IMR-90 (cell line): Measurements from ENCODE around the gene MXRA8. TPM values are rescaled to one million over a fixed set of nuclear protein-coding genes. Genes with fewer than 3 reads are reported as not detected.

Experiments
- microRNA-seq, 2 experiments: library from miRNA; stranded (forward) in 1 of 2; unstranded in 1 of 2; fragments of 10-50 nt in 1 of 2; fragments of <30 nt in 1 of 2; gene quantifications in 1 of 2; microRNA quantifications in 1 of 2; one replicate each; pipeline versions ENCODE3 to v1.1.0; 2013 to 2020; ENCODE audit not compliant: insufficient read depth in 1 of 2, insufficient read length in 1 of 2, unreplicated experiment in 1 of 2
- polyA plus RNA-seq, 3 experiments: library from polyadenylated mRNA; depleted of rRNA; stranded (reverse); fragments of >200 nt; gene quantifications; 2 replicates each; pipeline ENCODE4 v1.2.3, GENCODE V29; 2012; ENCODE audit warnings: low replicate concordance in 1 of 3
- total RNA-seq: library from RNA; depleted of rRNA; stranded (reverse); fragments of >200 nt; gene quantifications from 2 replicates; pipeline ENCODE4 v1.2.3, GENCODE V29; 2012; rRNA removed

MXRA8 gene
- total and polyA plus RNA-seq, 2 of the 4 experiments (the other 2 are of a cell fraction), result 92.5 to 469 TPM

Small RNA genes lying within 50 kb of the gene (microRNA-seq; reads per million reads assigned to microRNA genes)
- gene MIR6727 (ENCODE audit: unreplicated experiment), result 1.1 reads per million
- not detected for gene MIR6808 (ENCODE audit: unreplicated experiment)

Other genes with a start within 250 kb of the MXRA8 start
- gene C1orf159, start 242.5 kb downstream of the MXRA8 start, total RNA-seq, result 2.5 and 2.9 TPM in 2 replicates
- 12.6 and 15.5 TPM in 2 replicates for gene C1orf159, start 242.5 kb downstream of the MXRA8 start, polyA plus RNA-seq (2012; rRNA removed)
- gene TTLL10, start 184.7 kb downstream of the MXRA8 start, total RNA-seq, result not detected in 2 replicates
- gene TTLL10, start 184.7 kb downstream of the MXRA8 start, polyA plus RNA-seq (2012; rRNA removed), result not detected in 2 replicates
- gene TNFRSF18, start 152.0 kb downstream of the MXRA8 start, total RNA-seq, result 0.18 TPM in 1 of 2 replicates, not detected in the other
- gene TNFRSF18, start 152.0 kb downstream of the MXRA8 start, polyA plus RNA-seq (2012; rRNA removed), result 1.0 and 1.2 TPM in 2 replicates
- not detected in 2 replicates for gene TNFRSF4, start 144.4 kb downstream of the MXRA8 start, total RNA-seq
- 0.15 and 0.44 TPM in 2 replicates for gene TNFRSF4, start 144.4 kb downstream of the MXRA8 start, polyA plus RNA-seq (2012; rRNA removed)
- gene SDF4, start 126.6 kb downstream of the MXRA8 start, total RNA-seq, result 57.0 and 69.4 TPM in 2 replicates
- gene SDF4, start 126.6 kb downstream of the MXRA8 start, polyA plus RNA-seq (2012; rRNA removed), result 250 and 252 TPM in 2 replicates
- gene B3GALT6, start 126.3 kb downstream of the MXRA8 start, total RNA-seq, result 12.2 and 18.3 TPM in 2 replicates
- 23.0 and 29.2 TPM in 2 replicates for gene B3GALT6, start 126.3 kb downstream of the MXRA8 start, polyA plus RNA-seq (2012; rRNA removed)
- 0.36 TPM in 1 of 2 replicates, not detected in the other for gene C1QTNF12, start 111.8 kb downstream of the MXRA8 start, total RNA-seq
- gene C1QTNF12, start 111.8 kb downstream of the MXRA8 start, polyA plus RNA-seq (2012; rRNA removed), result 1.1 and 2.6 TPM in 2 replicates
- gene UBE2J2, start 84.7 kb downstream of the MXRA8 start, total RNA-seq, result 20.3 and 20.6 TPM in 2 replicates
- gene UBE2J2, start 84.7 kb downstream of the MXRA8 start, polyA plus RNA-seq (2012; rRNA removed), result 62.3 and 67.5 TPM in 2 replicates
- gene SCNN1D, start 78.1 kb downstream of the MXRA8 start, total RNA-seq, result 0.18 and 0.28 TPM in 2 replicates
- 3.7 and 4.4 TPM in 2 replicates for gene SCNN1D, start 78.1 kb downstream of the MXRA8 start, polyA plus RNA-seq (2012; rRNA removed)
- 13.3 and 15.3 TPM in 2 replicates for gene ACAP3, start 50.6 kb downstream of the MXRA8 start, total RNA-seq
- gene ACAP3, start 50.6 kb downstream of the MXRA8 start, polyA plus RNA-seq (2012; rRNA removed), result 58.2 and 75.2 TPM in 2 replicates
- gene PUSL1, start 50.0 kb downstream of the MXRA8 start, total RNA-seq, result 10.9 and 13.3 TPM in 2 replicates
- 33.0 and 43.6 TPM in 2 replicates for gene PUSL1, start 50.0 kb downstream of the MXRA8 start, polyA plus RNA-seq (2012; rRNA removed)
- 52.5 and 56.1 TPM in 2 replicates for gene INTS11, start 33.9 kb downstream of the MXRA8 start, total RNA-seq
- gene INTS11, start 33.9 kb downstream of the MXRA8 start, polyA plus RNA-seq (2012; rRNA removed), result 123 and 134 TPM in 2 replicates
- gene CPTP, start 33.8 kb downstream of the MXRA8 start, total RNA-seq, result 2.7 and 3.1 TPM in 2 replicates
- gene CPTP, start 33.8 kb downstream of the MXRA8 start, polyA plus RNA-seq (2012; rRNA removed), result 12.1 and 15.4 TPM in 2 replicates
- gene TAS1R3, start 27.3 kb downstream of the MXRA8 start, total RNA-seq, result under 0.01 TPM in 1 of 2 replicates, not detected in the other
- 0.05 and 0.06 TPM in 2 replicates for gene TAS1R3, start 27.3 kb downstream of the MXRA8 start, polyA plus RNA-seq (2012; rRNA removed)
- 27.2 and 27.5 TPM in 2 replicates for gene DVL1, start 9.1 kb downstream of the MXRA8 start, total RNA-seq
- gene DVL1, start 9.1 kb downstream of the MXRA8 start, polyA plus RNA-seq (2012; rRNA removed), result 35.9 and 47.6 TPM in 2 replicates
- gene AURKAIP1, start 16.7 kb upstream of the MXRA8 start, total RNA-seq, result 45.7 and 63.0 TPM in 2 replicates
- 107 and 129 TPM in 2 replicates for gene AURKAIP1, start 16.7 kb upstream of the MXRA8 start, polyA plus RNA-seq (2012; rRNA removed)
- gene CCNL2, start 40.8 kb upstream of the MXRA8 start, total RNA-seq, result 53.9 and 61.1 TPM in 2 replicates
- gene CCNL2, start 40.8 kb upstream of the MXRA8 start, polyA plus RNA-seq (2012; rRNA removed), result 209 and 239 TPM in 2 replicates
- 141 and 149 TPM in 2 replicates for gene MRPL20, start 48.7 kb upstream of the MXRA8 start, total RNA-seq
- 157 and 172 TPM in 2 replicates for gene MRPL20, start 48.7 kb upstream of the MXRA8 start, polyA plus RNA-seq (2012; rRNA removed)
- gene ANKRD65, start 62.7 kb upstream of the MXRA8 start, total RNA-seq, result under 0.01 TPM in 1 of 2 replicates, not detected in the other
- gene ANKRD65, start 62.7 kb upstream of the MXRA8 start, polyA plus RNA-seq (2012; rRNA removed), result 0.09 and 0.11 TPM in 2 replicates
- gene VWA1, start 77.1 kb upstream of the MXRA8 start, total RNA-seq, result 0.83 and 1.1 TPM in 2 replicates
- 6.1 and 9.2 TPM in 2 replicates for gene VWA1, start 77.1 kb upstream of the MXRA8 start, polyA plus RNA-seq (2012; rRNA removed)
- not detected in 2 replicates for gene ATAD3C, start 91.1 kb upstream of the MXRA8 start, total RNA-seq
- not detected in 2 replicates for gene ATAD3C, start 91.1 kb upstream of the MXRA8 start, polyA plus RNA-seq (2012; rRNA removed)
- gene ATAD3B, start 113.2 kb upstream of the MXRA8 start, total RNA-seq, result 13.8 and 28.6 TPM in 2 replicates
- 29.0 and 38.7 TPM in 2 replicates for gene ATAD3B, start 113.2 kb upstream of the MXRA8 start, polyA plus RNA-seq (2012; rRNA removed)
- gene ATAD3A, start 153.6 kb upstream of the MXRA8 start, total RNA-seq, result 26.1 and 27.2 TPM in 2 replicates
- 33.9 and 34.0 TPM in 2 replicates for gene ATAD3A, start 153.6 kb upstream of the MXRA8 start, polyA plus RNA-seq (2012; rRNA removed)
- gene TMEM240, start 182.1 kb upstream of the MXRA8 start, total RNA-seq, result 1.1 and 1.6 TPM in 2 replicates
- 7.6 and 10.2 TPM in 2 replicates for gene TMEM240, start 182.1 kb upstream of the MXRA8 start, polyA plus RNA-seq (2012; rRNA removed)
- gene SSU72, start 216.3 kb upstream of the MXRA8 start, total RNA-seq, result 33.7 and 43.3 TPM in 2 replicates
- gene SSU72, start 216.3 kb upstream of the MXRA8 start, polyA plus RNA-seq (2012; rRNA removed), result 88.4 and 94.0 TPM in 2 replicates
- gene FNDC10, start 241.6 kb upstream of the MXRA8 start, total RNA-seq, result 0.28 and 0.36 TPM in 2 replicates
- 5.8 and 7.6 TPM in 2 replicates for gene FNDC10, start 241.6 kb upstream of the MXRA8 start, polyA plus RNA-seq (2012; rRNA removed)